ENCODE measurements around the gene KLHDC7B. TPM values are rescaled to one million over a fixed set of nuclear protein-coding genes. Genes with fewer than 3 reads are reported as not detected.

KLHDC7B gene
- total and polyA plus RNA-seq, 2 of the 13 experiments (the other 11 are each of a cell fraction or from before 2014, with no cell fraction given): 0.11 TPM; not detected in 1

DNA sequence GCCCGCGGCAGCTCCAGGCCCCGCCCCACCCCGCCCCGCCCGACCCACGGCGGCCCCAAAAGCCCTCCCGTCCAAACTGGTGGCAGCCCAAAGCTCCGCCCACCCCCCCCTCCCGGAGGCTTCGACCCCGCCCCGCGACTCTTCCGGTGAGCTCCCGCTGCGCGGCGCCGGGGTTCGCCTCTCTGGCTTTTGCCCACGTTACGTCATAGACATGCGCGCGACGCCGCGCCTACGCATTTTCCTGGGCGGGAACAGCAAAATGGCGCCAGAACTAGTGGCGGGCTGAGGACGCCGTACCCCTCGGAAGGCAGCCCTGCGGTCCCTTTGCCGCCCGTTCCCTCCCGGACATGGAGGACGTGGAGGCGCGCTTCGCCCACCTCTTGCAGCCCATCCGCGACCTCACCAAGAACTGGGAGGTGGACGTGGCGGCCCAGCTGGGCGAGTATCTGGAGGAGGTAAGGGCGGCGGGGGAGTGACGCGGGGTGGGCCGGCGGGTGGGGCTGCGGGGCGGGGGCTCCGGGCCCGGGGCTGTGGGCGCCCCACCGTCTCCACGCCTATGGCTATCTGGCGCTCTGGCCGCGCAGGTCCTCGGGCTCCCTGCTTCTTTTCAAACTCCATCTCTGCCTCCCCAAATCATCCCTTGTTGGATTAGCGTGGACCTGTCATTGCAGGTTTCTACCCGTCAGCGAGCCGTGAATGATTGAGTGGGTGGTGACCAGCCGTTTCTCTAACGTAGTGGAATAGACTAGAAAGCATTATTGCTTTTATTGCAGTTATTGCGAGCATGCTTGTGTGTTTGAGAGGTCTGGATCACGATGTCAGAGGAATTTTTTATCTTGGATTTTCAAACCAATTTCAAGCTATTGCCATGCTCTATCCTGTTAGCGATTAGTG, 37.5 kb upstream of the KLHDC7B start, which contains the start of gene NCAPH2 (continued):
- TF ChIP-seq ZBTB42 (CRISPR knock-in tag; IDR thresholded peaks at IDR 0.05) (no peak), REPIN1 (CRISPR knock-in tag; IDR thresholded peaks at IDR 0.05; ENCODE audit: borderline replicate concordance, low read depth) (peak; percentile 75), SIN3B (IDR thresholded peaks at IDR 0.05; ENCODE audit: low read length) (peak; percentile 99), ZEB1 (IDR thresholded peaks at IDR 0.05; ENCODE audit: insufficient replicate concordance, low read depth) (no peak), AGO1 (IDR thresholded peaks at IDR 0.05; ENCODE audit: low read depth, low read length, poor library complexity, severe bottlenecking) (no peak), KLF16 (CRISPR knock-in tag; IDR thresholded peaks at IDR 0.05) (peak in 1 of 2 experiments; percentile 71; a peak in 2 of 4 replicates), ZNF501 (CRISPR knock-in tag; IDR thresholded peaks at IDR 0.05) (no peak; the same call in 1 of the 2 replicates), ZNF143 (CRISPR knock-in tag; IDR thresholded peaks at IDR 0.05) (peak; percentile 31; the same call in 1 of the 2 replicates), MIXL1 (CRISPR knock-in tag; IDR thresholded peaks at IDR 0.05) (0 out of 2 replicates have a peak, but pooled peaks have one; percentile 39), TEAD3 (CRISPR knock-in tag; optimal IDR thresholded peaks at IDR 0.05; ENCODE audit: borderline replicate concordance) (peak; percentile 32), ZMYM2 (CRISPR knock-in tag; IDR thresholded peaks at IDR 0.05) (no peak), MYNN (CRISPR knock-in tag; IDR thresholded peaks at IDR 0.05; ENCODE audit: low read depth) (no peak), ZKSCAN8 (CRISPR knock-in tag; IDR thresholded peaks at IDR 0.05; ENCODE audit: borderline replicate concordance) (0 out of 2 replicates have a peak, but pooled peaks have one; percentile 24), NBN (conservative IDR thresholded peaks at IDR 0.05) (no peak), ATAD3A (CRISPR knock-in tag; IDR thresholded peaks at IDR 0.05) (no peak), MYC (CRISPR knock-in tag; IDR thresholded peaks at IDR 0.05; ENCODE audit: borderline replicate concordance) (peak; percentile 68; the same call in 1 of the 2 replicates), YY1 (IDR thresholded peaks at IDR 0.05; ENCODE audit: insufficient read depth, insufficient replicate concordance, low read depth, low read length) (peak; percentile 96), ZNF253 (CRISPR knock-in tag; IDR thresholded peaks at IDR 0.05; ENCODE audit: borderline replicate concordance) (no peak), ZNF577 (CRISPR knock-in tag; IDR thresholded peaks at IDR 0.05; ENCODE audit: borderline replicate concordance, low read depth) (no peak), SRSF9 (IDR thresholded peaks at IDR 0.05; ENCODE audit: borderline replicate concordance, insufficient read depth, low read depth, low read length, poor library complexity, severe bottlenecking) (no peak), RAD51 (IDR thresholded peaks at IDR 0.05; ENCODE audit: borderline replicate concordance) (no peak), BRD4 (CRISPR knock-in tag; IDR thresholded peaks at IDR 0.05) (no peak), RFXANK (CRISPR knock-in tag; IDR thresholded peaks at IDR 0.05) (no peak)
- TF ChIP-seq, protein P1, sequence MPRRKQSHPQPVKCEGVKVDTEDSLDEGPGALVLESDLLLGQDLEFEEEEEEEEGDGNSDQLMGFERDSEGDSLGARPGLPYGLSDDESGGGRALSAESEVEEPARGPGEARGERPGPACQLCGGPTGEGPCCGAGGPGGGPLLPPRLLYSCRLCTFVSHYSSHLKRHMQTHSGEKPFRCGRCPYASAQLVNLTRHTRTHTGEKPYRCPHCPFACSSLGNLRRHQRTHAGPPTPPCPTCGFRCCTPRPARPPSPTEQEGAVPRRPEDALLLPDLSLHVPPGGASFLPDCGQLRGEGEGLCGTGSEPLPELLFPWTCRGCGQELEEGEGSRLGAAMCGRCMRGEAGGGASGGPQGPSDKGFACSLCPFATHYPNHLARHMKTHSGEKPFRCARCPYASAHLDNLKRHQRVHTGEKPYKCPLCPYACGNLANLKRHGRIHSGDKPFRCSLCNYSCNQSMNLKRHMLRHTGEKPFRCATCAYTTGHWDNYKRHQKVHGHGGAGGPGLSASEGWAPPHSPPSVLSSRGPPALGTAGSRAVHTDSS (CRISPR knock-in tag; conservative IDR thresholded peaks at IDR 0.05): no peak
- TF ChIP-seq, protein P2, sequence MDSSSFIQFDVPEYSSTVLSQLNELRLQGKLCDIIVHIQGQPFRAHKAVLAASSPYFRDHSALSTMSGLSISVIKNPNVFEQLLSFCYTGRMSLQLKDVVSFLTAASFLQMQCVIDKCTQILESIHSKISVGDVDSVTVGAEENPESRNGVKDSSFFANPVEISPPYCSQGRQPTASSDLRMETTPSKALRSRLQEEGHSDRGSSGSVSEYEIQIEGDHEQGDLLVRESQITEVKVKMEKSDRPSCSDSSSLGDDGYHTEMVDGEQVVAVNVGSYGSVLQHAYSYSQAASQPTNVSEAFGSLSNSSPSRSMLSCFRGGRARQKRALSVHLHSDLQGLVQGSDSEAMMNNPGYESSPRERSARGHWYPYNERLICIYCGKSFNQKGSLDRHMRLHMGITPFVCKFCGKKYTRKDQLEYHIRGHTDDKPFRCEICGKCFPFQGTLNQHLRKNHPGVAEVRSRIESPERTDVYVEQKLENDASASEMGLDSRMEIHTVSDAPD (CRISPR knock-in tag; IDR thresholded peaks at IDR 0.05): no peak
- TF ChIP-seq, protein P3, sequence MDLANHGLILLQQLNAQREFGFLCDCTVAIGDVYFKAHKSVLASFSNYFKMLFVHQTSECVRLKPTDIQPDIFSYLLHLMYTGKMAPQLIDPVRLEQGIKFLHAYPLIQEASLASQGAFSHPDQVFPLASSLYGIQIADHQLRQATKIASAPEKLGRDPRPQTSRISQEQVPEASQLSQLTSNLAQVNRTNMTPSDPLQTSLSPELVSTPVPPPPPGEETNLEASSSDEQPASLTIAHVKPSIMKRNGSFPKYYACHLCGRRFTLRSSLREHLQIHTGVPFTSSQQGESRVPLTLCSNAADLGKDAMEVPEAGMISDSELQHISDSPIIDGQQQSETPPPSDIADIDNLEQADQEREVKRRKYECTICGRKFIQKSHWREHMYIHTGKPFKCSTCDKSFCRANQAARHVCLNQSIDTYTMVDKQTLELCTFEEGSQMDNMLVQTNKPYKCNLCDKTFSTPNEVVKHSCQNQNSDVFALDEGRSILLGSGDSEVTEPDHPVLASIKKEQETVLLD (CRISPR knock-in tag; IDR thresholded peaks at IDR 0.05; ENCODE audit: low read depth): peak; percentile 90
